ENCODE results near the gene FOXP2. TPM values are rescaled to one million over a fixed set of nuclear protein-coding genes. Genes with fewer than 3 reads are reported as not detected.

FOXP2 gene
- total and polyA plus RNA-seq, 9 of the 15 experiments (the other 6 are each of a cell fraction or from before 2014, with no cell fraction given), result not detected

- no peak overlapping the region for H3K27ac ChIP-seq (ENCODE audit: extremely low read depth, low read depth, low read length)
- 0 out of 2 replicates have a peak, but pooled peaks cover 3% of the 10 kb centered on the region for H3K9me3 ChIP-seq (replicated peaks; ENCODE audit: control insufficient read depth, insufficient read depth, low read depth, low read length)
- in situ Hi-C loops (cut with MboI) (no loop called here), intact Hi-C loops (cut with micrococcal nuclease) (no loop called here)
- H3K4me3 ChIP-seq, result no peak overlapping the region
- H3K36me3 ChIP-seq (ENCODE audit: control insufficient read depth, insufficient read depth, low read length), result no peaks in the 10 kb centered on the region
- H3K27me3 ChIP-seq (ENCODE audit: control insufficient read depth in 2 of 2, insufficient read depth in 2 of 2, low read length in 2 of 2), result no peaks in the 10 kb centered on the region
- ChIA-PET CTCF (ENCODE audit: low intra/inter-chr PET ratio) (interaction anchor here (0.6 kb wide), 1 partner anchor 37 kb away, joined by 3 read pairs; no protein-coding TSS in a partner anchor), POLR2A (no interaction called here)
- no peak for DNase-seq (ENCODE audit: extremely low read depth in 1 of 4, low spot score in 3 of 4)
- no peak overlapping the region for H3K4me2 ChIP-seq (ENCODE audit: insufficient read depth, low read length)
- H4K20me1 ChIP-seq (replicated peaks; ENCODE audit: control insufficient read depth, insufficient read depth, low read length), result no peaks in the 10 kb centered on the region
- TF ChIP-seq ZNF316 (IDR thresholded peaks at IDR 0.05) (no peak), SP2 (IDR thresholded peaks at IDR 0.05; ENCODE audit: extremely low read depth, low read depth, low read length, poor library complexity, severe bottlenecking) (no peak), CBX3 (IDR thresholded peaks at IDR 0.05; ENCODE audit: borderline replicate concordance in 1 of 2, low read length in 2 of 2) (no peak), SRSF9 (IDR thresholded peaks at IDR 0.05; ENCODE audit: borderline replicate concordance, low read depth, low read length) (no peak), CBX8 (IDR thresholded peaks at IDR 0.05; ENCODE audit: borderline replicate concordance, extremely low read depth, low read depth, low read length, poor library complexity, severe bottlenecking) (no peak), BHLHE40 (IDR thresholded peaks at IDR 0.05; ENCODE audit: low read length) (no peak), KDM4B (IDR thresholded peaks at IDR 0.05; ENCODE audit: borderline replicate concordance in 2 of 2, low read depth in 1 of 2) (no peak)
- no peak for ATAC-seq
- no peaks in the 10 kb centered on the region for H3K9me1 ChIP-seq (ENCODE audit: control insufficient read depth, insufficient read depth, low read length)
- 0% methylated on average over 1 of the region's 1 CpG for WGBS (ENCODE audit: insufficient coverage, low coverage, missing lambda C conversion rate)
- H3K79me2 ChIP-seq (ENCODE audit: control insufficient read depth, insufficient read depth, low read length), result no peaks in the 10 kb centered on the region
- no peak overlapping the region for H2AFZ ChIP-seq (ENCODE audit: low read depth, low read length)
- no peak for FAIRE-seq
- H3K4me1 ChIP-seq (replicated peaks in 1 of 2; ENCODE audit: control insufficient read depth in 2 of 2, insufficient read depth in 2 of 2, low read length in 2 of 2), result no peaks in the 10 kb centered on the region
- no TSS peak for BruUV-seq (replicated peaks)
- no peak overlapping the region for H3K9ac ChIP-seq (ENCODE audit: insufficient read depth in 1 of 2, low read depth in 2 of 2, low read length in 2 of 2)
Measured at GRCh38 chr7:114428211-114428610, 13.6 kb downstream of the FOXP2 start.
